Parathyroid adenoma (tissue), 2 donors: Measurements from ENCODE around the gene STEAP4.
"Not testable (repeated sequence)": the region's sequence is repeated elsewhere in the genome, so short reads cannot be mapped to it uniquely, and the experiment has no call there.

Source experiments
- H2AFZ ChIP-seq: fragments of 300-600 bp; sonication (generic); one replicate; pipeline ENCODE4 v1.7.0; 2017; ENCODE audit warnings: antibody characterized with exemption, mild to moderate bottlenecking
- H3K27ac ChIP-seq: fragments of 300-600 bp; sonication (generic); one replicate; pipeline ENCODE4 v1.7.0; 2017
- H3K27me3 ChIP-seq: fragments of 300-600 bp; sonication (generic); one replicate; pipeline ENCODE4 v1.7.0; 2017; ENCODE audit warnings: low read length; ENCODE audit not compliant: control insufficient read depth, insufficient read depth
- H3K36me3 ChIP-seq: fragments of 300-600 bp; sonication (generic); one replicate; pipeline ENCODE4 v1.7.0; 2017; ENCODE audit warnings: low read length; ENCODE audit not compliant: control insufficient read depth, insufficient read depth
- H3K4me1 ChIP-seq: fragments of 300-600 bp; sonication (generic); one replicate; pipeline ENCODE4 v1.7.0; 2017; ENCODE audit warnings: control low read depth
- H3K4me2 ChIP-seq: fragments of 300-600 bp; sonication (generic); one replicate; pipeline ENCODE4 v1.7.0; 2017; ENCODE audit warnings: low read length
- H3K4me3 ChIP-seq: fragments of 300-600 bp; sonication (generic); one replicate; pipeline ENCODE4 v1.7.0; 2017; ENCODE audit warnings: low read depth, low read length
- H3K79me2 ChIP-seq: fragments of 300-600 bp; sonication (generic); one replicate; pipeline ENCODE4 v1.7.0; 2017; ENCODE audit warnings: control low read depth
- H3K9ac ChIP-seq: fragments of 300-600 bp; sonication (generic); one replicate; pipeline ENCODE4 v1.7.0; 2017; ENCODE audit warnings: mild to moderate bottlenecking
- H3K9me3 ChIP-seq: fragments of 300-600 bp; sonication (generic); one replicate; pipeline ENCODE4 v1.7.0; 2017; ENCODE audit warnings: low read length; ENCODE audit not compliant: control insufficient read depth
- TF ChIP-seq, protein P1 (sequence below): fragments of 300-600 bp; sonication (generic); IDR thresholded peaks from one replicate; pipeline ENCODE4 v1.7.0; 2017; ENCODE audit warnings: antibody characterized with exemption, mild to moderate bottlenecking
- donor health status: primary hyperparathyroidism.

STEAP4 gene

DNA sequence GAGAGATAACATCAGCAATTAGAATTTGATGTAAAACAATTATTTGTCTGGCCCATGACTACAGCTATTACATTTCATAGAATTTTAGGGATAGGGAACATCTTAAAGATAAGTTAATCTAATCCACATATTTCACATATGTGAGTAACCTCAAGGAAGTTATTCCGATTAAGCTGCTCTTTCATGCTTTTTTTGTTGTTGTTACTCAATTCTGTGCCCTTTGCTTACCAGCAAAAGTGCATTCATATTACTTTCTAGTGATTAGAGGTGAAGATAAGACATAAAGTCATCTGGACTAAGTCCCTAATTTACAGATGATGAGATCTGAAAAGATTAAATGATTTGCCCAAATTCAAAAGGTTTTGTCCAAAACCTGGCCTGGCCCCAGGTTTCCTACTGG is 46.0 kb downstream of the STEAP4 start:
- Histone ChIP-seq H3K4me3 (no peak overlapping the region), H3K9me3 (no peaks in the 10 kb centered on the region), H3K4me2 (no peak overlapping the region), H3K9ac (no peak overlapping the region), H2AFZ (no peak overlapping the region), H3K36me3 (no peaks in the 10 kb centered on the region), H3K79me2 (no peaks in the 10 kb centered on the region), H3K4me1 (no peaks in the 10 kb centered on the region), H3K27ac (no peak overlapping the region), H3K27me3 (no peaks in the 10 kb centered on the region)
- TF ChIP-seq, protein P1, sequence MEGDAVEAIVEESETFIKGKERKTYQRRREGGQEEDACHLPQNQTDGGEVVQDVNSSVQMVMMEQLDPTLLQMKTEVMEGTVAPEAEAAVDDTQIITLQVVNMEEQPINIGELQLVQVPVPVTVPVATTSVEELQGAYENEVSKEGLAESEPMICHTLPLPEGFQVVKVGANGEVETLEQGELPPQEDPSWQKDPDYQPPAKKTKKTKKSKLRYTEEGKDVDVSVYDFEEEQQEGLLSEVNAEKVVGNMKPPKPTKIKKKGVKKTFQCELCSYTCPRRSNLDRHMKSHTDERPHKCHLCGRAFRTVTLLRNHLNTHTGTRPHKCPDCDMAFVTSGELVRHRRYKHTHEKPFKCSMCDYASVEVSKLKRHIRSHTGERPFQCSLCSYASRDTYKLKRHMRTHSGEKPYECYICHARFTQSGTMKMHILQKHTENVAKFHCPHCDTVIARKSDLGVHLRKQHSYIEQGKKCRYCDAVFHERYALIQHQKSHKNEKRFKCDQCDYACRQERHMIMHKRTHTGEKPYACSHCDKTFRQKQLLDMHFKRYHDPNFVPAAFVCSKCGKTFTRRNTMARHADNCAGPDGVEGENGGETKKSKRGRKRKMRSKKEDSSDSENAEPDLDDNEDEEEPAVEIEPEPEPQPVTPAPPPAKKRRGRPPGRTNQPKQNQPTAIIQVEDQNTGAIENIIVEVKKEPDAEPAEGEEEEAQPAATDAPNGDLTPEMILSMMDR = no peak

DNA sequence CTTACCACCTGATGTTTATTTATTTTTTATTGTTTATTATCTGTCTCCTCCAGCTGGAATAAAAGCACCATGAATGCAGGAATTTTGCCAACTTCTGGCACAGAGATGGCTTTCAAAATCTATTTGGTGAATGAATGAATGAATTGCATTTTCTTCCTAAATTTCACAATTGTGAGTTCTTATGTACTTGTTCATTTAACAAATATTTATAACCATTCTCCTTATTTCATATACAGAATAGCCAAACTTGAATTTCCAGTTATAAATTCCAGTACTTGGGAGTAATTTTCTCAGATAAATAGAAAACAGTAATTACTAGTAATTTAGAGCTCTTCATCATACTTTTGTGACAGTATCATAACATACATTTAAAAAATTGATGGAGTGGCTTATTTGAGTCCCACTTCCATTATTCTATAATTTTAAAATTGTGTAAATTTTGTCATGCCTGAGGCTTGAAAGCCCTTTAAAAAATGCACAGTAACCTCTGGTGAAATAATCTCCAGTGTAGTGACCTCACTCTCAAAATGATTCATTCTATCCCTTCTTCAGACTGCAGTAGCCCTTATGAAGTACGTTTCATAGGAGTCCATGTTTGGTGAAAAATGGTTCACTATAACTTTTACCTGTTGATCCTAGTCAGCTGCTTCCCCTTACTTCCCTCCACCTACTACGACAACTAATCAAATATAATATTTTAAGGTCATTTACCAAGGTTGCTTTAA is 46.9 kb downstream of the STEAP4 start:
- H3K79me2 ChIP-seq = no peaks in the 10 kb centered on the region
- H3K36me3 ChIP-seq = no peaks in the 10 kb centered on the region
- no peak overlapping the region for H3K27ac ChIP-seq
- H3K9ac ChIP-seq = no peak overlapping the region
- H2AFZ ChIP-seq = no peak overlapping the region
- no peaks in the 10 kb centered on the region for H3K27me3 ChIP-seq
- H3K9me3 ChIP-seq = no peaks in the 10 kb centered on the region
- no peaks in the 10 kb centered on the region for H3K4me1 ChIP-seq
- TF ChIP-seq, protein P1 = no peak
- no peak overlapping the region for H3K4me3 ChIP-seq
- no peak overlapping the region for H3K4me2 ChIP-seq

DNA sequence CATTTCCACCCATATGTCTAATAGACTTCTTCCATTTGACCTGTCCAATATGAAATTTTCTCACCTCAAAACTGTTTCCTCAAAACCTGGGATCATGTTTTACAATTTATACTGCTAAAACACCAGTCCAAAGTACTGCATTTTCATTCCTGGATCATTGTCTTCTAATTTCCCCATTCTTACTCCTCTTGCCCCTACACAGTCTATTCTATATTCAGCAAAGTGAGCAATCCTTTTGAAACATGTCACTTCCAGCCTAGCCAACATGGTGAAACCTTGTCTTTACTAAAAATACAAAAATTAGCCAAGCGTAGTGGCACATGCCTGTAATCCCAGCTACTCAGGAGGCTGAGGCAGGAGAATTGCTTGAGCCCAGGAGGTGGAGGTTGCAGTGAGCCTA is 48.4 kb downstream of the STEAP4 start:
- not testable (repeated sequence) for H3K9me3 ChIP-seq, H3K36me3 ChIP-seq, H3K4me2 ChIP-seq, H2AFZ ChIP-seq, H3K79me2 ChIP-seq, H3K4me3 ChIP-seq, H3K27me3 ChIP-seq, H3K4me1 ChIP-seq, H3K27ac ChIP-seq, H3K9ac ChIP-seq

DNA sequence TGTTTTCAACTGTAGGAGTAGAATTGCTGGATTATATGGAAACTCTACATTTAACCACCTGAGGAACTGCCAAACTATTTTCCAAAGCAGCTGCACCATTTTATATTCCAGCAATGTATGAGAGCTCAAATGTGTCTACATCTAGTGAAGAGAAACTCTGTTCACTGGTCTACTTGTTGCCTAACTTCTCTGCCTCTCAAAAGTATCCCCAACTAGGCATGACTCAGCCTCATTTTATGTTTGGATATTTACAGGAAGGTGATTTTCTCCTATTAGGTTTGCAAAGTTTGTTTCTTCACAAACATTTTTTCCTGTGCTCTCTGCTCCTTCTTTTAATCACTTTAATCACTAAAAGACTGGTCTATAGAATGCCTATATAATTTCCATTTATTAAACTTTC is 49.8 kb downstream of the STEAP4 start:
- TF ChIP-seq, protein P1 = no peak
- H3K79me2 ChIP-seq = no peaks in the 10 kb centered on the region
- H3K4me3 ChIP-seq = no peak overlapping the region
- no peak overlapping the region for H3K27ac ChIP-seq
- no peaks in the 10 kb centered on the region for H3K9me3 ChIP-seq
- no peaks in the 10 kb centered on the region for H3K4me1 ChIP-seq
- H3K4me2 ChIP-seq = no peak overlapping the region
- no peaks in the 10 kb centered on the region for H3K36me3 ChIP-seq
- no peak overlapping the region for H3K9ac ChIP-seq
- no peaks in the 10 kb centered on the region for H3K27me3 ChIP-seq
- no peak overlapping the region for H2AFZ ChIP-seq

DNA sequence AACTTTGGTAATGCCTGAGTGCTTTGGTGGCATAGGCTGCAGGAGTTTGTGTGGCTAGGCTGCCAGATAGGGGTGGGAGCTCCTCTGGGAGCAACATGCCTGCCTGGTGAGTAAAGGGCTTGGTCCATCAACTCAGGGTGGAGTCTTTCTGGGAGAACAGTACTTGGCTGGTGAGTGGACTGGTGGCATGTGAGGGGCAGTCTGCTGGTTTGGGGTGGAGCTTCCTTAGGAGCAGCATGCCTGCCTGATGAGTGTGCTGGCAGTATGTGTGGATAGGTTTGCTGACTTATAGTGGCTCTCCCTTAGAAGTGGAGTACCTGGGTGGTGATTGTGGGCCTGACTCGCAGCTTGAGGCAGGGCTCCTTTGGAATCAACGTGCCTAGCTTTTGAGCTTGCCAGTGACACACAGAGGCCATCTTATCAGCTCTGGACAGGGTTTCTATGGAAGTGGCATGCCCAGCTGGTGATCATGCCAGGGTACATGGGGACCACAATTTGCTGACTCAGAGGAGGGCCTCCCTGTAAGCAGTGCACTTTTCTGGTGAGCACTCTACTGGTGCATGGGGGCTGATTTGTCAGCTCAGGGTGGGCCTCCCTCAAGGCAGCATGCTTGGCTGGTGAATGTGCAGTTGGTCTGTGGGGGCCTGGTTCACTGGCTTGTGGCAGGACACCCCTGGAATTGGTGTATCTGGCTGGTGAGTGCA is 51.8 kb downstream of the STEAP4 start:
- H3K27me3 ChIP-seq = no peaks in the 10 kb centered on the region
- H3K9ac ChIP-seq = no peak overlapping the region
- H3K4me2 ChIP-seq = no peak overlapping the region
- no peak overlapping the region for H3K27ac ChIP-seq
- no peaks in the 10 kb centered on the region for H3K4me1 ChIP-seq
- no peaks in the 10 kb centered on the region for H3K79me2 ChIP-seq
- TF ChIP-seq, protein P1 = no peak
- no peak overlapping the region for H3K4me3 ChIP-seq
- no peaks in the 10 kb centered on the region for H3K36me3 ChIP-seq
- H3K9me3 ChIP-seq = no peaks in the 10 kb centered on the region
- H2AFZ ChIP-seq = no peak overlapping the region
